HepG2 (cell line): ENCODE results near the gene BAIAP3. TPM values are rescaled to one million over a fixed set of nuclear protein-coding genes. Genes with fewer than 3 reads are reported as not detected.

Experiments
- DNMT1 ChIP-seq: sonication (generic); formaldehyde crosslinking; IDR thresholded peaks from 2 replicates; pipeline ENCODE4 v1.5.1; 2020; ENCODE audit warnings: mild to moderate bottlenecking, missing genetic modification reagents
- HNRNPL ChIP-seq: fragments of 200-400 bp; formaldehyde crosslinking; IDR thresholded peaks from 2 replicates; pipeline ENCODE4 v1.6.1; 2017; ENCODE audit warnings: mild to moderate bottlenecking, low read depth, low read length
- KLF15 ChIP-seq: sonication (generic); formaldehyde crosslinking; IDR thresholded peaks from 2 replicates; pipeline ENCODE4 v1.8.1; 2023; ENCODE audit warnings: borderline replicate concordance, mild to moderate bottlenecking, inconsistent platforms, missing genetic modification reagents, mixed read lengths
- NFKBIZ ChIP-seq: IDR thresholded peaks from 2 replicates; pipeline ENCODE4 v1.6.1; 2018; ENCODE audit warnings: missing genetic modification reagents, missing compliant biosample characterization
- NRL ChIP-seq: sonication (generic); formaldehyde crosslinking; IDR thresholded peaks from 2 replicates; pipeline ENCODE4 v1.5.0; 2020; ENCODE audit warnings: missing genetic modification reagents, mild to moderate bottlenecking, moderate library complexity, borderline replicate concordance
- ZBTB33 ChIP-seq: sonication (generic); formaldehyde crosslinking; IDR thresholded peaks from 2 replicates; pipeline ENCODE4 v1.4.0; 2020; ENCODE audit warnings: missing genetic modification reagents
- ZHX1 ChIP-seq: sonication (generic); formaldehyde crosslinking; IDR thresholded peaks from 2 replicates; pipeline ENCODE4 v1.8.1; 2022; ENCODE audit warnings: low read depth, mild to moderate bottlenecking, missing genetic modification reagents
- ZNF101 ChIP-seq: sonication (generic); formaldehyde crosslinking; IDR thresholded peaks from 2 replicates; pipeline ENCODE4 v1.4.0; 2020; ENCODE audit warnings: mild to moderate bottlenecking, low read depth, missing genetic modification reagents, borderline replicate concordance
- ZNF280D ChIP-seq: sonication (generic); formaldehyde crosslinking; IDR thresholded peaks from 2 replicates; pipeline ENCODE4 v1.5.1; 2020; ENCODE audit warnings: mild to moderate bottlenecking, missing genetic modification reagents
- ZNF367 ChIP-seq: sonication (generic); formaldehyde crosslinking; IDR thresholded peaks from 2 replicates; pipeline ENCODE4 v1.4.0; 2020; ENCODE audit warnings: missing genetic modification reagents, borderline replicate concordance
- ZNF75D ChIP-seq: sonication (generic); formaldehyde crosslinking; IDR thresholded peaks from 2 replicates; pipeline ENCODE4 v1.8.1; 2023; ENCODE audit warnings: missing genetic modification reagents, mild to moderate bottlenecking, borderline replicate concordance
- ZNF772 ChIP-seq: sonication (generic); formaldehyde crosslinking; IDR thresholded peaks from 2 replicates; pipeline ENCODE4 v1.5.0; 2020; ENCODE audit warnings: mild to moderate bottlenecking, missing genetic modification reagents
- polyA plus RNA-seq, 8 experiments: library from polyadenylated mRNA; depleted of rRNA in 3 of 8; stranded (reverse) in 7 of 8; unstranded in 1 of 8; fragments of >200 nt; fragmentation: Illumina TruSeq in 4 of 8; extraction: Trizol in 4 of 8; gene quantifications; 2 replicates each; pipeline versions ENCODE4 v1.2.1 to v1.2.3, GENCODE V29; 2011 to 2016; ENCODE audit warnings: low read depth in 4 of 8, missing spikeins in 1 of 8, mixed read lengths in 1 of 8; ENCODE audit not compliant: insufficient read depth in 1 of 8
- total RNA-seq, 5 experiments: library from RNA; depleted of rRNA; stranded (reverse); fragments of >200 nt; fragmentation: Illumina TruSeq; extraction: Trizol; gene quantifications; 2 replicates each; pipeline ENCODE4 v1.2.3, GENCODE V29; 2016; ENCODE audit warnings: low read depth in 1 of 5
- TF ChIP-seq, protein P1 (sequence below): IDR thresholded peaks from 2 replicates; pipeline ENCODE4 v1.6.1; 2016; ENCODE audit warnings: missing genetic modification reagents, missing compliant biosample characterization
- TF ChIP-seq, protein P2 (sequence below): sonication (generic); formaldehyde crosslinking; IDR thresholded peaks from 2 replicates; pipeline ENCODE4 v1.5.1; 2020; ENCODE audit warnings: missing genetic modification reagents, mild to moderate bottlenecking, borderline replicate concordance
- TF ChIP-seq, protein P3 (sequence below): sonication (generic); formaldehyde crosslinking; IDR thresholded peaks from 2 replicates; pipeline ENCODE4 v1.5.1; 2020; ENCODE audit warnings: missing genetic modification reagents, mild to moderate bottlenecking, borderline replicate concordance

Gene BAIAP3
- total and polyA plus RNA-seq, 2 of the 13 experiments (the other 11 are each of a cell fraction or from before 2014, with no cell fraction given): 3.2 to 5.7 TPM

- TF ChIP-seq KLF15 (CRISPR knock-in tag): no peak
- peak; percentile 90; the same call in 1 of the 2 replicates for TF ChIP-seq ZNF772 (CRISPR knock-in tag)
- no peak for TF ChIP-seq ZHX1 (CRISPR knock-in tag)
- no peak for TF ChIP-seq ZNF367 (CRISPR knock-in tag)
- peak; percentile 57; the same call in 1 of the 2 replicates for TF ChIP-seq NFKBIZ (CRISPR knock-in tag)
- no peak for TF ChIP-seq DNMT1 (CRISPR knock-in tag)
- no peak for TF ChIP-seq ZNF101 (CRISPR knock-in tag)
- TF ChIP-seq ZNF75D (CRISPR knock-in tag): 0 out of 2 replicates have a peak, but pooled peaks have one; percentile 35
- TF ChIP-seq, protein P1, sequence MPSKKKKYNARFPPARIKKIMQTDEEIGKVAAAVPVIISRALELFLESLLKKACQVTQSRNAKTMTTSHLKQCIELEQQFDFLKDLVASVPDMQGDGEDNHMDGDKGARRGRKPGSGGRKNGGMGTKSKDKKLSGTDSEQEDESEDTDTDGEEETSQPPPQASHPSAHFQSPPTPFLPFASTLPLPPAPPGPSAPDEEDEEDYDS: no peak
- TF ChIP-seq, protein P2, sequence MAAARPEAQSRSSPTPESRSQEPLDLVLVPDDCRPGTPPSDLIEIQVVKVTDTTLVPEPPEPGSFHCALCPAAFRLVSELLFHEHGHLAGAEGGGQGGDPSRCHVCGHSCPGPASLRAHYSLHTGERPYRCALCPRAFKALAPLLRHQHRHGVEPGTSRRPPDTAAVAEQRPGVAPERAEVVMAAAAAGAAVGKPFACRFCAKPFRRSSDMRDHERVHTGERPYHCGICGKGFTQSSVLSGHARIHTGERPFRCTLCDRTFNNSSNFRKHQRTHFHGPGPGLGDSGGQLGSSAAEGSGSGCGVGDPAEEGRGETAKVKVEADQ (CRISPR knock-in tag): 0 out of 2 replicates have a peak, but pooled peaks have one; percentile 29
- peak; percentile 13; the same call in 1 of the 2 replicates for TF ChIP-seq ZBTB33 (CRISPR knock-in tag)
- TF ChIP-seq, protein P3, sequence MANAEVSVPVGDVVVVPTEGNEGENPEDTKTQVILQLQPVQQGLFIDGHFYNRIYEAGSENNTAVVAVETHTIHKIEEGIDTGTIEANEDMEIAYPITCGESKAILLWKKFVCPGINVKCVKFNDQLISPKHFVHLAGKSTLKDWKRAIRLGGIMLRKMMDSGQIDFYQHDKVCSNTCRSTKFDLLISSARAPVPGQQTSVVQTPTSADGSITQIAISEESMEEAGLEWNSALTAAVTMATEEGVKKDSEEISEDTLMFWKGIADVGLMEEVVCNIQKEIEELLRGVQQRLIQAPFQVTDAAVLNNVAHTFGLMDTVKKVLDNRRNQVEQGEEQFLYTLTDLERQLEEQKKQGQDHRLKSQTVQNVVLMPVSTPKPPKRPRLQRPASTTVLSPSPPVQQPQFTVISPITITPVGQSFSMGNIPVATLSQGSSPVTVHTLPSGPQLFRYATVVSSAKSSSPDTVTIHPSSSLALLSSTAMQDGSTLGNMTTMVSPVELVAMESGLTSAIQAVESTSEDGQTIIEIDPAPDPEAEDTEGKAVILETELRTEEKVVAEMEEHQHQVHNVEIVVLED: peak; percentile 72
- peak; percentile 94 for TF ChIP-seq NRL (CRISPR knock-in tag)
- TF ChIP-seq HNRNPL: peak; percentile 77; the same call in 1 of the 2 replicates
- TF ChIP-seq ZNF280D (CRISPR knock-in tag): peak; percentile 92
Observed at GRCh38 chr16:1308977-1309885, 24.2 kb upstream of the BAIAP3 start, which contains the start of gene UBE2I (continued).
